Activated CD8-positive, alpha-beta memory T cell treated with anti-CD3 and anti-CD28 coated beads for 48 hours (primary cell): Measurements from ENCODE around the gene COPRS.
"Not testable (repeated sequence)": the region's sequence is repeated elsewhere in the genome, so short reads cannot be mapped to it uniquely, and the experiment has no call there.

Source experiments
- DNase-seq, 3 experiments: peaks; one replicate each; pipeline ENCODE4 v3.0.0-alpha.2; 2020; ENCODE audit warnings: low read depth in 2 of 3, low spot score in 2 of 3

Gene COPRS

DNA sequence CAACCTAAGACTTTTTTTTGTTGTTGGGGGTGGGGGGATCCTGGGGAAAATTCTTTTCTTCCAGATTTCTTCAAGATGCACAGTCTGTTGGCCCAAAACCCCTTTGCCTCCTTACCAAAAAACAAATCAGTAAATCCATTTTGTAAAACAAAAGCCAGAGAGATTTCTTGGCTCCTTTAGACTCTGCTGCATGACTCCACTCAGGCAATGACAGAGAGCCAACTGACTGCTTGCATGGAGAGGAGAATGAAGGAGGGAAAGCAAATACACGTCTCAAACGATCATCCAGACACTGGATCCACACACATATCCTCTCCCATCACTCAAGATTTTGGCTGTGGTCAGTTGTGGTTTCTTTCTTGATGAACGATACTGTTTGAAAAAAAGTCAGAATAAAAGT, 13.8 kb downstream of the COPRS start:
- no peak for DNase-seq

DNA sequence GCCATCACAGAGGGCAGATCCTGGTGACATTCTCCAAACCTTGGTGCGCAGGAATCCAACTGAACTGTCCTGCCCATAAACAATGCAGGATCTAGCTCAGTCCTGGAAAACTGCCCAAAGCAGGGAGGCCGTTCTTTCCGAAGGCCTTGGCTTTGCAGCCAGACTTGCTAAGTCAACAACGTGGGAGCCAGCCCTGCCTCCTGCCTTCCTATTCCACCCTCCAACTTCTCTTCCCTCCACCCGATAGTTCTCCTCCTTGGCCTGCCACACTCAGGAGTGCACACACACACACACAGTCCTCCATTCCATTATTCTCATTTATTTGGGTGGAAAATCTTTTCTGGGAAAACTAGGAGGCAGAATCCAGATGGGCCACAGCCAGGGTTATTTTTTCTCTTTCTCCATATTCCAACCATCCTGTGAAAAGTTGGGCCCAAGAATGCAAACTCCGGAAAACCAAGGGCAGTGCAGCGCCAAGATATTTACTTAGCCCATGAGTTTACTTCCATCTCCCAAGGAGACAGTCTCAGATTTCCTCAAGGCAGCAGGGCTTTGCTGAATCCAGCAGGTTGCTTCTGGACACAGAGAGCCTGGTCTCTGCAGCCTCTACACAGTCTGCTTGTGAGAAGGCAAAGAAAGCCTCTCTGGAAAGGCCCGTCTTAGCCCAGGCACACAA, 15.8 kb downstream of the COPRS start:
- no peak for DNase-seq

DNA sequence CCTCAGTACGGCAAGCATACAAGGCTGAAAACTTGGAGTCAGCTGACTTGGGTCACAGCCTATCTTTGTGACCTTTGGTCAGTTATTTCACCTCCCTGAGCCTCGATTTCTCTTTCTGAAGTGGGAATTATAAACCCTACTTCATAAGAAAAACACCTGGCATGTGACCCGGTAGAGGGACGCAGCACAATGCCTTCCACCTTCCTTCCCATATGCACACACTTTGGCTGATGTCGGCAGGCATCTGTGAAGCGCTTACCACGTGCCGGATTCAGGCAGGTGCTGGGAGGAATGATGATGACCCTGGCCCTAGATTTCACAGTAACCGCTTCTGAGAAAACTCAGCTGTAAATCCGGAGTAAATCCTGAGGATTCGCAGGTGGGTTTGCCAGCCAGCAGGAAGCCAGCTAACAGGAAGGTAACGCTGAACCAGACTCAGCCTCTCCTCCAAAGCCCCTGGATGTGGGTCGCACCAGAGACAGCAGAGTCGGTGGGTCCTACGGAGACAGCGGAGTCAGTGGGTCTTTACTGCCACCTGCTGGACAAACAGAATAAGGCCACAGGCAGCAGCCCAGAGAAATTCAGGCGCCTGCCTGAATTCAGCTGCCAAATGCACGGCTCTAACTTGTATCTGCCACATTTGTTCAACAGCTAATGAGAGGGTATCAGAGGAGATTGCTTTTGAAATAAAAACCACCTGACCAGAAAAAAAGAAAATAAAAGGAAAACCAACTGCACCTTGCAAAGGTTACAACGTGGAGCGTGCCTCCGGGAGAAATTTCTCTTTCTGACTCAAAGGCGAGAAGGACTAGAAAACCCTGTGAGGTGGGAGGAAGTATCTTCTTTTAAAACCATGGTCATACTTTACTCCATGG, 16.6 kb downstream of the COPRS start:
- DNase-seq = peak; percentile 10 to 58 (median 17)

DNA sequence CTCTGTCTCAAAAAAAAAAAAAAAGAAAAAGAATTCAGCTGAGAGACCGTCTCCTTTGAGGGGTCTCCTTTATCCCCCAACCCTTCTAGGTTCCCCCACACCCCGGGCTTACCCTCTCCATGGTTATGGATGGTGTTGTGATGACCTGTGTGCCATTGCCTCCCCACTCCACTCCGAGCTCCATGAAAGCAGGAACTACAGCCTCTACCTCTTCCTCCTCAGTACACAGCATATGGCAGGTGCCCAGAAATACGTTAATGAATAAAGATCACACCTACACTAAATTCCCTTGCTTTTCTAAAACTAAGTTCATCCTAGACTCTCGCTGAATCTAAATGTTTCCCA, 17.2 kb downstream of the COPRS start:
- DNase-seq = no peak

DNA sequence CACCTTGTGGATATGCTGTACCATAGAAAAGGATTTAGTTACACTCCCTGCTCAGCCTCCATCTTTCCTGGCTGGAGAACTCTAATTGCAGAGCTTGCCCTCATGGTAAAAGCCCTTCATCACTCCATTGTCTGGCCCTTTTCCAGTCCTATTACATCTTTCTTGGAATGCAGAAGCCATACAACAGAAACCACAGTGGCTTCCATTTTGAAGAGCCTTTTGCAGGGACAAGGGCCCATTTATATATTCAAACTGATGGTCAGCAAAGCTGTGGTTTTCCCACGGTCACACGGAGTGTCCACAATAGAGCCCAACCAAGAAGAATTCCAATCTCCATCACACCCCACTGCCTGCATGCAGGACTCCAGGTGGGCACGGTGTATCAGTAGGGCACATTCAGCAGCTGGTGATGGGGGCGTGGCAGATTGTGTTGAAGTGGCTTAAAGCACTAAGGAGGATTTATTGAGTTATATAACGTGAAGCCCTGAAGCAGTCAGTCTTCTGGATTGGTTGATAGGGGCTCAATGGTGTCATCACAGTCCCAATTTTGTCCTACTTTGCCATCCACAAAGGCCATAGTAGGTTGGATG, 20.3 kb downstream of the COPRS start:
- no peak for DNase-seq

DNA sequence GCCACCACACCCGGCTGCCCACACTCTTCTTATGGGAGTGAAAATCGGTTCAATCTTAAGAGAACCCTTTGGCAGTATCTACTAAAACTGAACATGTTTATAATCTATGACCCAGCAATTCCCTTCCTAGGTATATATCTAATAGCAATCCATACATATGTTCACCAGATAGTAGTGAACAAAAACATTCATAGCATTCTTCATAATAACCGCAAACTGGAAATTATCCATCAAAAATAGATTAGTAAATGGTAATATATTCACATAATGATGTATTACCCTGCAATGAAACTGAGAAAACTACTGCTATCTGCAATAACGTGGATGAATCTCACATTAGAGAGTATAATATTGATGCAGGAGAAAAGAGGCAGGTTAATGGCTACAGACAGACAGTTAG, 23.1 kb downstream of the COPRS start:
- DNase-seq = no peak

DNA sequence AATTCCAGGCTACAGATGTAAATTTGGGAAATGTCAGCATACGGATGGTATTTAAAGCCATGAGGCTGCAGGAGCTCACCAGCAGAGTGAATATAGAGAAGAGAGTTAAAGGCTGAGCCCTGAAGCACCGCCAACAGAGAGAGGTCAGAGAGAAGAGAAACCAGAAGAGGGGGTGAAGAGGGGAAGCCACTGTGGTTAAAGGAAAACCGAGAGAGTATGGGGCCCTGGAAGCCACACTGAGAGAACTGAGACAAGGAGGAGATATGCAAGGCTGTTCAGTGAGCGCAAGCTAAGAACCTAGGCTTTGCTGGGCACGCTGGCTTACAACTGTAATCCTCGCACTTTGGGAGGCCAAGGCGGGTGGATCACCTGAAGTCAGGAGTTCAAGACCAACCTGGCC, 24.6 kb downstream of the COPRS start:
- no peak for DNase-seq

DNA sequence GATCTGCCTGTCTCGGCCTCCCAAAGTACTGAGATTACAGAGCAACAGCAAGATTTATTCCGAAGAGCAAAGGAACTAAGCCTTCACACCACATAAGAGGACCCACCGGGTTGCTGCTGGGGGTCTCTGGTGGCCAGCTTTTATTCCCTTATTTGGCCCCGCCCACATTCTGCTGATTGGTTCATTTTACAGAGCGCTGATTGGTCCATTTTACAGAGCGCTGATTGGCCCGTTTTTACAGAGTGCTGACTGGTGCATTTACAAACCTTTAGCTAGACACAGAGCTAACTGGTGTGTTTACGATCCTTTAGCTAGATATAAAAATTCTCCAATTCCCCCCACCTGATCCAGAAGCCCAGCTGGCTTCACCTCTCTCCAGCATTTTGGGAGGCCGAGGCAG, 26.3 kb downstream of the COPRS start:
- no peak for DNase-seq

DNA sequence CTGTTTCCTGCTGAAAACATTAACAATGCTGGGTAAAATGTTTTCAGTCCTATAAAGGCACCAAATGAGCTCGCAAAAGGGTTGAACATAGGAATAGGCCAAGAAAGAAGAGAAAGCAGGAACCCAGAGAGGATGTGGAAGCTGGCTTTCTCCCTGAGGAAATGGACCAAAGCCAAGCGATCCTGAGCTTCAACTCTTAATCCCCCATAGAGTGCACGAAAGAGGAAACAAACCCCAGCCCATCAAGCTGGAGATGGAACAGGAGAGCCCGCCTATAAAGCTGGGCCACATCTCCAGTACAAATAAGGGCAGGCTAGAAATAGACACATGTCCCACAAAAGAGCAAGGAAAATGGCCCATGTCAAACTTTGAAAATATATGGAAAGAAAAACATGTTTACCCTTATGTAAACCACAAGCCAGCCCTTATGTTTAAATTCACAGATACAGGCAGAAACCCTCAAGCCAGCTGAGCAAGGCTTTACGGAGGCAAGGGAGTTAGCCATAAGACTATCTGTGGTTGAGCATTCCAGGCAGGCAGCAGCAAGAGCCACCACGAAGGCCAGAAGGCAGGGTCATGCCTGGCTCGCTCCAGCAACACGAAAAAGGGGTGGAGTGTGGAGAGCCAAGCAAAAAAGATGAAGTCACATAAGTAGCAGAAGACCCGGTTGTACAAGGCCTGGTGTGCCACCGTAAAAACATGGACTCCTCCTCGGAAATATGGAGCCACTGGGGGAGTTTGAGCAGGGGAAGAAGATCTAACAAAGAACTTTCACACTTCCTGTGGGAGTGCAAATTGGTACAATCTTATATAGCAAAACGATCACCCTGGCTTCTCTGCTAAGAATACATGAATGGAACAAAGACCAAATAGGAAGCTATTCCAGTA, 27.8 kb downstream of the COPRS start:
- DNase-seq = no peak

DNA sequence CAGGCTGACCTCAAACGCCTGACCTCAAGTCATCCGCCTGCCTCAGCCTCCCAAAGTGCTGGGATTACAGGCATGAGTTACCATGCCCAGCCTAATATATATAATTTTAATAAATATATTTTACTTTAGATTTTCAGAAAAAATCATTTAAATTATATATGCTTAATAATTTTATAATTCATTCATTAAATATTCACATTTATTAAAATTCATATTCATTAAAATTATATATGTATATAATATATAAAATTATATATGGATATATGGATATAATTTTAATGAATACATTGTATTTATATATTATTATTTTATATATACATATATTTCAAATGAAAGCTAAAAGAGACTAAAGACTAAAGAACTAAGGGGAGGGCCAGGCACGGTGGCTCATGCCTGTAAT, 29.4 kb downstream of the COPRS start:
- no peak for DNase-seq

DNA sequence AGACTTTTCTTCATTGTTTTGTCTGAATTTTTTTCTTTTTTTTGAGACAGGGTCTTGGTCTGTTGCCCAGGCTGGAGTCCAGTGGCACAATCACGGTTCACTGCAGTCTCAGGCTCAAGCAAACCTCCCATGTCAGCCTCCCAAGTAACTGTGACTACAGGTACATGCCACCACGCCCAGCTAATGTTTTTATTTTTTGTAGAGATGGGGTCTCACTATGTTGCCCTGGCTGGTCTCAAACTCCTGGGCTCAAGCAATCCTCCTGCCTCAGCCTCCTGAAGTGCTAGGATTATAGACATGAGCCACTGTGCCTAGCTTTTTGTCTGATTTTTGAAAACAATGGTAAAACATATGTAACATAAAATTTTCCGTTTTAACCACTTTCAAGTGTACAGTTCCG, 30.1 kb downstream of the COPRS start:
- not testable (repeated sequence) for DNase-seq

DNA sequence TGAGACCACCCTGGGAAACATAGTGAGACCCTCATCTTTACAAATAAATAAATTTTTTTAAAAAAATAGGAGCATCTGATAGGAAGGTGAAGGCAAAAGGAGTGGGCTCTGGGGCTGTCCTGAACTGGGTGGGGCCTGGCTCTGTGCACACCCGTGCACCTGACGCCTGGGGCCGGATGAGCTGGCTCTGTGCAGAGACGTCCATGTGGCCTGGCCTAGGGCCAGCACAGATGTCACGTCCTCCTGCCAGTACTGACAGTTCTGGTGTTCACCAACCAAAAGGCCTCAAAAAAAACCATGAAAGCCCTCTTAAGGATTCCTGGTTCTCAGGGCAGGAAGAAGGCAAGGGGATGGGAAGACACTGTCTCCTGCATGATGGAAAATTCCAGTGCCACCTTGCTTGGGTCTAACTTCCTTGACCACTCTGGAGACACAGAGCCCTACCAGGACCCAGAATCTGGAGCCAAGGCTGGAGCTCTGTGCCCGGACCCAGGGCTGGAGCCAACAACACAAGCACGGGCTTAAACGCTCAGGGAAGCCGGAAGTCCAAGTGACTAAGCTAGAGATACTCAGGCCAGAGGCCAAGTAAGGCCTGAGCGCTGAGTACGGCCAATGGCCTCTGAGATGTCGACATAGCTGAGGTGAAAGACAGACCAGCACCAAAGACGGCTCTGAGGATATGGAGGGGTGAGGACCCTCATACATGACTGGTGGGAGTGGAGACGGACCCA, 32.9 kb downstream of the COPRS start:
- no peak for DNase-seq

DNA sequence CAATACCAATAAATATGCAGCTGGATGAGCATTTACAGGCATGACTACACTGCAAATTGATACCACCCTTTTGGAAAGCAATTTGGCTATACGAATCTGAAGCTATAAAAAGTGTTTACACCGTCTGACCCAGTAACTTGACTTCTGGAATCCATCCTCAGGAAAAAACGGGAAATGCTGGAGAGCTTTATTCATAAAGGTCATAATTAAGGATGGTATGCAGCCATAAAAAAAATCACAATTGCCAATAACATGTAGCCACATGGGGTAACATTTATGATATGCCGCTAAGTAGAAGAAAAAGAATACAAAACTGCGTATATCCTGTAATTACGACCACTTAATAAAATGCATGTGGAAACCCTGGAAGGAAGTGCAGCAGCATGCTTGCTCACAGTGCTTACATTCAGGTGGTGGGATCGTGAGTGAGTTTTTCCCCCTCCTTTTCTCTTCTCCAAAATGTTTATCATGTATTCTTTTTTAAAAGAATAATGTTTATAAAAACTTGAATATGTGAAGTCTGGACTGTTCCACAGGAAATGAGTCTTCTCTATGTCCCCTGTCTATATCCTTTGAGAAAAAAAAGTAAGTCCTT, 34.2 kb downstream of the COPRS start:
- no peak for DNase-seq

DNA sequence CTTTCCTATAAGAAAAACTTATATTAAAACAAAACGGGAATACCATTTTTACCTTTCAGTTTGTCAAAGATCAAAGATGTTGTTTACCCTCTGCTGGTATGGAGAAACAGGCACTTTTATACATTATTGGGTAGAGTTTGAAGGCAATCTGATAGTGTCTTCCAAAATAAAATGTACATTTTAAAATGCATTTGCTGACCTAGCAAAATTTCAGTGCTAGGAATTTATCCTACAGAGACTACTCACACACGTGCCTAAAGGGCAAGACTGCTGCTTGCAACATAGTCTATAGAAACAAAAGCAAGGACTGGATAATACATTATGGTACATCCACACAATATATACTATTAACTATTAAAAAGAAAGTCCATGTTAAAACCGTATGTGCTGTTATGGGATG, 36.0 kb downstream of the COPRS start:
- DNase-seq = no peak

DNA sequence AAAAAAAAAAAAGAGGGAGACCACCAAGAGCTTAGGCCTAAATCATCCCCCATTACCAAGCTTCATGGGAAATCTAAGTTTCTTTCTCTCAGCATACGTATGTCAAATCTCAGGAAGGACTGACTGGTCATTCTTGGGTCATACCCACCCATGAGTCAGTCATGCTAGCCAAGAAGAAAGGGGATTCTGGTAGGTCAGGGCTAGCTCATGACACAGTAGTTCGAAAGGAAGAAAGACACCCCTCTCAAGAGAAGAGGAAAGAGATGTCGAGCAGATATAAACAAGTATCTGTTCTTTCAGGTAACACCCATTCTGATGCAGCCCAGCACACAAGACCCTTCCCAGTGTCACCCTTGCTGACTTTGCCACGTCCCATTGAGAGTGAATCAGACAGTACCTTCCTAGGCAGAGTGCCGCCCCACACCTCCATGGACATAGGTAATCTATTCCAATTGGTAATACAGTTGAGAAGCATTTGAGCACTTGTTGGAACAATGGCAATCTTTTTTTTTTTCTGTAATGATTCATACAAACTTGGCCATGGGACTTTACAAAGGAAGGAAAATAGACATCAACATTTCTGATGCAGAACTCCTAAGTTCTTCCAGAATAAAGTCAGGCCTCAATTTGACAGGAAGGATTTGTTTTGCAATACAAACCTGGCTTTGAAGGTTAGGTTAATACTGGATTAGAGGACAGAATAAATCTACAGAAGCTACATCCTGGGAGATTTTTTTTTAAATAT, 38.2 kb downstream of the COPRS start:
- no peak for DNase-seq

DNA sequence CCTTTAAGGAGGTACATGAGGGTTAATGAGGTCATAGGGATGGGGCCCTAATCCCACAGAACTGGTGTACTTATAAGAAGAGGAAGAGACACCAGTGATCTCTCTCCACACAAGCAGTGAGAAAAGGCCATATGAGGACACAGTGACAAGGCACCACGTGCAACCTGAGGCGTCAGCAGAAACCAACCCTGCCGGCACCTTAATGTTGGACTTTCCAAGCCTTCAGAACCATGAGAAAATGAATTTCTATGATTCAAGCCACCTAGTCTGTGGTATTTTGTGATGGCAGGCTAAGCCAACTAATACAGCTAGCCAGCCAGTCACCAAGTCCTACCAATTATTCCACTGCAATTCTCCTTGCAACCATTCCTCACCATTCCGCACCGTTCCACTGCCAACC, 39.5 kb downstream of the COPRS start:
- no peak for DNase-seq

DNA sequence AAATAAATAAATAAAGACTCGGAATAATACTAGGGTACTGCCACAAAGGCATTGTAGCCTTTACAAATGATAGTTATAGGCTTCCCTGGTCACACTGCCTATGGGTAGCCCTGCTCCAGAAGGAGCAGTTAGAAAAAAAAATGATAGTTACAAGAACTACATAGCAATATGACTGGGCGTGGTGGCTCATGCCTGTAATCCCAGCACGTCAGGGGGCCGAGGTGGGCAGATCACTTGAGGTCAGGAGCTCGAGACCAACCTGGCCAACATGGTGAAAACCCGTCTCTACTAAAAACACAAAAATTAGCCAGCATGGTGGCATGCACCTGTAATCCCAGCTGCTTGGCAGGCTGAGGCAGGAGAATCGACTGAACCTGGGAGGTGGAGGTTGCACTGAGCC, 40.2 kb downstream of the COPRS start:
- not testable (repeated sequence) for DNase-seq

DNA sequence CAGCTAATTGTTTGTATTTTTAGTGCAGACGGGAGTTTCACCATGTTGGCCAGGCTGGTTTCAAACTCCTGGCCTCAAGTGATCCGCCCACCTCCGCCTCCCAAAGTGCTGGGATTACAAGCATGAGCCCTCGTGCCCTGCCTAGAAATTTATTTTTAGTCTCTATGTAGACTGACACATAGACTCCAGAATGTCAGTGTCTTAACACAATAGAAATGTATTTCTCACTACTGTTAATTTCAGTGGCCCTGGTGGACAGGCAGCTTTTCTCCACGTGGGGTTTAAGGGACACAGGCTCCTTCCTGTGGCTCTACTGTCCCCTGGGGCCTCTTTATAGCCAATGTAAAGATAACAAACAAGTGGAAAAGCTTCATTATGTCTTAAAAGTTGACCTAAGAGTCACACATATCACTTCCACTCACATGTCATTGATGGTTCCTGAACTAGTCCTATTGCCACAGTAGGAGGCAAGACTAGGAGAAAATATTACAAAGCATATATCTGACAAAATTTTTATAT, 43.8 kb downstream of the COPRS start:
- no peak for DNase-seq

DNA sequence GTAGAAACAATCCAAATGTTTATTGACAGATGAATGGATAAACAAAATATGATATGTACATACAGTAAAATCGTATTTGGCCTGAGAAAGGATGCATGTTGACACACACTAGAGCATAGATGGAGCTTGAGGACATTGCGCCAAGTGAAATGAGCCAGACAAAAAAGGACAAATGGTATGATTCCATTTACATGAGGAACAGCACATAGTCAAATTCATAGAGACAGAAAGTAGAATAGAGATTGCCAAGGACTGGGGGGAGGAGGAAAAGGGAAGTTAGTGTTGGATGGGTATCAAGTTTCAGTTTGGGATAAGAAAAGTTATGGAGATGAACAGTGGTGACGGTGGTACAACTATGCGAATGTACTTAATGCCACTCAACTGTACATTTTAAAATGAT, 47.9 kb downstream of the COPRS start:
- no peak for DNase-seq
